NCI-H82 treated with DMSO at 0.1 percent for 48 hours (cell line): ENCODE data around the gene HHAT.

Source experiments
- DNase-seq: peaks from one replicate; lab custom pipeline; 2025; ENCODE audit not compliant: unreplicated experiment; lab: John Stamatoyannopoulos, UW

The HHAT gene

GRCh38 chr1:210313046-210313595 is 15.6 kb upstream of the HHAT start:
- DNase-seq: no peak

GRCh38 chr1:210313921-210314320 is 14.8 kb upstream of the HHAT start:
- no peak for DNase-seq

- no peak for DNase-seq
These were observed 13.2 kb upstream of the HHAT start for GRCh38 chr1:210315529-210315928.

GRCh38 chr1:210321131-210321530 is 7.6 kb upstream of the HHAT start:
- DNase-seq: peak; percentile 70

- DNase-seq: no peak
These were observed 7.2 kb upstream of the HHAT start for GRCh38 chr1:210321552-210321951.

GRCh38 chr1:210323957-210324356 is 4.7 kb upstream of the HHAT start:
- no peak for DNase-seq

- no peak for DNase-seq
These were observed 3.6 kb upstream of the HHAT start for GRCh38 chr1:210325026-210325670.

- DNase-seq: no peak
These were observed 513 bp upstream of the HHAT start for GRCh38 chr1:210328032-210328745.

- no peak for DNase-seq
These were observed 1.7 kb downstream of the HHAT start for GRCh38 chr1:210330279-210330866.

- no peak for DNase-seq
These were observed 3.5 kb downstream of the HHAT start for GRCh38 chr1:210332233-210332632.

- DNase-seq: peak; percentile 42
These were observed 4.2 kb downstream of the HHAT start for GRCh38 chr1:210332719-210333398.

GRCh38 chr1:210335001-210335400 is 6.3 kb downstream of the HHAT start:
- DNase-seq: no peak

GRCh38 chr1:210336362-210336761 is 7.7 kb downstream of the HHAT start:
- no peak for DNase-seq

GRCh38 chr1:210339500-210339899 is 10.8 kb downstream of the HHAT start:
- no peak for DNase-seq

- no peak for DNase-seq
These were observed 11.6 kb downstream of the HHAT start for GRCh38 chr1:210340311-210340710.

- DNase-seq: no peak
These were observed 12.1 kb downstream of the HHAT start for GRCh38 chr1:210340841-210341240.

- no peak for DNase-seq
These were observed 14.5 kb downstream of the HHAT start for GRCh38 chr1:210342986-210343780.

GRCh38 chr1:210344706-210345105 is 16.0 kb downstream of the HHAT start:
- no peak for DNase-seq

GRCh38 chr1:210347112-210347511 is 18.4 kb downstream of the HHAT start:
- no peak for DNase-seq

- DNase-seq: no peak
These were observed 22.8 kb downstream of the HHAT start for GRCh38 chr1:210351496-210351895.

- no peak for DNase-seq
These were observed 23.9 kb downstream of the HHAT start for GRCh38 chr1:210352575-210352974.
